Neuronal stem cell (in vitro differentiated cells): ENCODE measurements around the gene SLC39A11.

ENCODE experiments used
- DNase-seq: peaks from one replicate; pipeline ENCODE4 v3.0.0-alpha.2; 2013; ENCODE audit warnings: low spot score
- H2AFZ ChIP-seq: one replicate; pipeline ENCODE4 v1.6.1; 2013; ENCODE audit warnings: mild to moderate bottlenecking, low read length, inconsistent platforms
- H2AK5ac ChIP-seq: 2 replicates; pipeline ENCODE4 v1.6.1; 2013; ENCODE audit warnings: low read depth, mild to moderate bottlenecking, inconsistent platforms, low read length, moderate library complexity, mixed read lengths
- H2BK120ac ChIP-seq: 2 replicates; pipeline ENCODE4 v1.6.1; 2013; ENCODE audit warnings: low read depth, mild to moderate bottlenecking, inconsistent platforms, low read length, moderate library complexity, mixed read lengths
- H2BK12ac ChIP-seq: one replicate; pipeline ENCODE4 v1.6.1; 2013; ENCODE audit warnings: low read length, inconsistent platforms
- H2BK15ac ChIP-seq: 2 replicates; pipeline ENCODE4 v1.6.1; 2013; ENCODE audit warnings: mild to moderate bottlenecking, low read length, inconsistent platforms, mixed read lengths
- H2BK5ac ChIP-seq: one replicate; pipeline ENCODE4 v1.6.1; 2013; ENCODE audit warnings: inconsistent platforms, mild to moderate bottlenecking, low read length, moderate library complexity
- H3K14ac ChIP-seq: one replicate; pipeline ENCODE4 v1.6.1; 2013; ENCODE audit warnings: low read length, inconsistent platforms
- H3K18ac ChIP-seq: 2 replicates; pipeline ENCODE4 v1.6.1; 2013; ENCODE audit warnings: low read length, inconsistent platforms
- H3K23ac ChIP-seq: 2 replicates; pipeline ENCODE4 v1.6.1; 2013; ENCODE audit warnings: low read depth, mild to moderate bottlenecking, mixed read lengths, low read length, inconsistent platforms; ENCODE audit not compliant: poor library complexity
- H3K27ac ChIP-seq: replicated peaks from 3 replicates; pipeline ENCODE4 v1.5.1; 2013; ENCODE audit warnings: low read length, inconsistent platforms
- H3K27me3 ChIP-seq, 3 experiments: 2 replicates each; pipeline ENCODE4 v1.6.1; 2013; ENCODE audit warnings: low read length in 3 of 3, mild to moderate bottlenecking in 2 of 3, inconsistent platforms in 1 of 3, low read depth in 1 of 3, mixed read lengths in 1 of 3, moderate library complexity in 1 of 3; ENCODE audit not compliant: control insufficient read depth in 3 of 3, insufficient read depth in 3 of 3
- H3K36me3 ChIP-seq, 2 donors: replicated peaks in 1 of 2; 2 replicates each; pipeline ENCODE4 v1.6.1; 2013; ENCODE audit warnings: low read length in 2 of 2; ENCODE audit not compliant: control insufficient read depth in 2 of 2, insufficient read depth in 2 of 2
- H3K4ac ChIP-seq: 2 replicates; pipeline ENCODE4 v1.6.1; 2013; ENCODE audit warnings: inconsistent platforms, mild to moderate bottlenecking, low read length, moderate library complexity
- H3K4me1 ChIP-seq, 2 donors: 1 replicate in 1 of 2; 2 replicates in 1 of 2; pipeline ENCODE4 v1.6.1; 2013; ENCODE audit warnings: low read length in 2 of 2, low read depth in 1 of 2; ENCODE audit not compliant: control insufficient read depth in 2 of 2, insufficient read depth in 1 of 2
- H3K4me2 ChIP-seq: one replicate; pipeline ENCODE4 v1.6.1; 2013; ENCODE audit warnings: mild to moderate bottlenecking, low read length, inconsistent platforms; ENCODE audit not compliant: insufficient read depth, poor library complexity, severe bottlenecking
- H3K4me3 ChIP-seq, 2 donors: 2 replicates each; pipeline ENCODE4 v1.5.1; 2013; ENCODE audit warnings: low read length in 2 of 2, mild to moderate bottlenecking in 2 of 2, inconsistent platforms in 1 of 2, moderate library complexity in 1 of 2
- H3K79me1 ChIP-seq: one replicate; pipeline ENCODE4 v1.6.1; 2013; ENCODE audit warnings: low read depth, mild to moderate bottlenecking, inconsistent platforms, low read length, moderate library complexity
- H3K9ac ChIP-seq: one replicate; pipeline ENCODE4 v1.6.1; 2013; ENCODE audit warnings: mild to moderate bottlenecking, low read depth, low read length, inconsistent platforms; ENCODE audit not compliant: poor library complexity
- H3K9me3 ChIP-seq, 2 donors: replicated peaks in 1 of 2; 2 replicates each; pipeline versions ENCODE3 to v1.6.1; 2013; ENCODE audit warnings: low read length in 2 of 2, mild to moderate bottlenecking in 2 of 2, inconsistent platforms in 1 of 2, low read depth in 1 of 2, mixed read lengths in 1 of 2, moderate library complexity in 1 of 2; ENCODE audit not compliant: control insufficient read depth in 2 of 2, insufficient read depth in 1 of 2
- H4K8ac ChIP-seq: one replicate; pipeline ENCODE4 v1.6.1; 2013; ENCODE audit warnings: low read depth, mild to moderate bottlenecking, inconsistent platforms, low read length, moderate library complexity
- H4K91ac ChIP-seq: one replicate; pipeline ENCODE4 v1.6.1; 2013; ENCODE audit warnings: low read length, low read depth, mild to moderate bottlenecking, inconsistent platforms; ENCODE audit not compliant: poor library complexity
- WGBS, 2 donors: extraction: QIAGEN DNeasy Blood & Tissue Kit; methylation state at CpG; one replicate each; pipeline ENCODE4 v1.1.7; 2013; ENCODE audit warnings: missing lambda C conversion rate in 2 of 2, mixed read lengths in 1 of 2; ENCODE audit not compliant: insufficient read length in 2 of 2, insufficient replicate concordance in 1 of 2; ENCODE audit errors: extremely low coverage in 2 of 2; 5-methylcytosine and 5-hydroxymethylcytosine counted together

SLC39A11 gene

DNA sequence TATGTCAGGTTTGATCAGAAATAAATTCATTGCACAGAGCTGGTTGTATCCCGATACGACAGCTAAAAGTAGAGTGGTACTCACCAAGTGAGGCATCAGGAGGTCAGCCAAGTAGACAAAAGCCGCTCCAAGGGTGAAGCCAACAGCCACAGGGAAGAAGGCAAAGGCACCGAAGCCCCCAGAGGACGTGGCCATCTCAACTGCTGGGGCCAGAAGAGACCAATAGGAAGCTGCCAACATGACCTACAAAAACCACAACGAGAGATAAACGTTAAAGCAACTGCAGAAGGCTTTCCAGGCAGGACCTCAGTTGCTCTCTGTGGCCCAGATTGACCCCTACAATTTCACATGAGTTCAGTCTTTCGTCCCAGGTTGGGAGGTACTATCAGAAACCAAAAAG, 61.0 kb downstream of the SLC39A11 start:
- H2AFZ ChIP-seq, result no peak overlapping the region
- no peak overlapping the region for H3K4me2 ChIP-seq
- H3K27ac ChIP-seq, result no peak overlapping the region
- H4K91ac ChIP-seq, result no peak overlapping the region
- no peaks in the 10 kb centered on the region for H3K79me1 ChIP-seq
- H2BK5ac ChIP-seq, result no peak overlapping the region
- no peak overlapping the region for H3K9ac ChIP-seq
- H3K27me3 ChIP-seq, result no peaks in the 10 kb centered on the region
- H3K4me3 ChIP-seq, result no peak overlapping the region
- H2BK12ac ChIP-seq, result no peak overlapping the region
- no peaks in the 10 kb centered on the region for H3K36me3 ChIP-seq
- WGBS, 2 donors, result no CpG with 5 or more reads among the region's 8 CpGs
- H3K9me3 ChIP-seq, result peaks cover 0 to 2% of the 10 kb centered on the region in 2 donors
- H2BK15ac ChIP-seq, result no peak overlapping the region
- H3K23ac ChIP-seq, result no peak overlapping the region
- no peak overlapping the region for H3K14ac ChIP-seq
- H2BK120ac ChIP-seq, result no peak overlapping the region
- H3K4me1 ChIP-seq, result peaks cover 0 to 4% of the 10 kb centered on the region in 2 donors
- H4K8ac ChIP-seq, result no peak overlapping the region
- H3K18ac ChIP-seq, result no peak overlapping the region
- DNase-seq, result no peak
- no peak overlapping the region for H2AK5ac ChIP-seq
- H3K4ac ChIP-seq, result no peak overlapping the region

DNA sequence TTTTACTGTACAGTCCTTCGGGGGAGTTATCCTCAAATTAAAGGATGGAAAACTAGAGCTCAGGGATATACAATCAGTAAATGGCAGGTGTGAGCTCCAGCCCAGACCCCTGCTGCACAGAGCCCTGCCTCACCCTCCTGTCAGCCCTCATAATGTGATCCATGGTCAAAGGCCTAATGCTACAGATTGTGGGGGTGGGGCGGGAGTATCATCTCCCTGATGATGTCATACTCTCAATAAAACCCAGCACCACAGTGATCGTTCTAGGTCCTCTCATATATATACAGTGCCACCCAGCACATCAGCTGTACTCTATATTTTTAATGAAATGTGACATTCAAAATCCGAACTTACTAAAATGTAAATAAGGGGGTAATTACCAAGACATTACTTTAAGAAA, 61.5 kb downstream of the SLC39A11 start:
- H2BK5ac ChIP-seq, result no peak overlapping the region
- H2AK5ac ChIP-seq, result no peak overlapping the region
- no peak overlapping the region for H4K91ac ChIP-seq
- H2BK12ac ChIP-seq, result no peak overlapping the region
- no peaks in the 10 kb centered on the region for H3K36me3 ChIP-seq
- no peak overlapping the region for H3K27ac ChIP-seq
- no peak for DNase-seq
- WGBS, 2 donors, result no CpG with 5 or more reads among the region's 4 CpGs
- H3K4me1 ChIP-seq, result peaks cover 0 to 4% of the 10 kb centered on the region in 2 donors
- no peak overlapping the region for H2BK120ac ChIP-seq
- H3K14ac ChIP-seq, result no peak overlapping the region
- no peak overlapping the region for H2AFZ ChIP-seq
- no peaks in the 10 kb centered on the region for H3K79me1 ChIP-seq
- no peak overlapping the region for H3K4me3 ChIP-seq
- no peak overlapping the region for H3K9ac ChIP-seq
- no peak overlapping the region for H4K8ac ChIP-seq
- no peak overlapping the region for H3K23ac ChIP-seq
- no peak overlapping the region for H3K18ac ChIP-seq
- H2BK15ac ChIP-seq, result no peak overlapping the region
- H3K27me3 ChIP-seq, result no peaks in the 10 kb centered on the region
- no peak overlapping the region for H3K4me2 ChIP-seq
- no peak overlapping the region for H3K4ac ChIP-seq
- peaks cover 0 to 2% of the 10 kb centered on the region in 2 donors for H3K9me3 ChIP-seq

DNA sequence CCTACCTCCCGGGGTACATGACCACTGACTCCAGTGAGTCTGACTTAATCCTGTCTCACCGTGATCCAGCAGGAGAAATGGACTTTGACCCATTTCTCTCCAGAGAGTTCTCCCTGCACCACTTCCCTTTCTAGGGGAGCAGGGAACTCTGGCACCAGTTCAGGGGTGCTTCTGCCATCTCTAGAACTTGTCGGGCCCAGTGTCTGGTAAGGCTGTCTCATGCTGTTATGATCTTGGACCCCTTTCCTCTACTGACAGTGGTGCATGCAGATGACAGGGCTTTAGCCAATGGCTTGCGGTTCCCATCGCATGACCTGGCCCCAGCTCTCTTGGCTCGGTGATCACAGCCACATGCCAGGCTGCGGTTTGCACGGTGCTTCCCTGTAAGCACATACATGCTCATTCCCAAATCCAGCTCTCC, 62.0 kb downstream of the SLC39A11 start:
- no peak overlapping the region for H2BK12ac ChIP-seq
- no peak overlapping the region for H2BK120ac ChIP-seq
- H2AK5ac ChIP-seq, result no peak overlapping the region
- no peaks in the 10 kb centered on the region for H3K79me1 ChIP-seq
- H3K18ac ChIP-seq, result no peak overlapping the region
- no peak overlapping the region for H3K23ac ChIP-seq
- peaks cover 0 to 4% of the 10 kb centered on the region in 2 donors for H3K4me1 ChIP-seq
- no peak overlapping the region for H3K27ac ChIP-seq
- no peak overlapping the region for H3K14ac ChIP-seq
- H4K91ac ChIP-seq, result no peak overlapping the region
- no peak overlapping the region for H2BK5ac ChIP-seq
- H4K8ac ChIP-seq, result no peak overlapping the region
- H3K4me2 ChIP-seq, result no peak overlapping the region
- H3K9me3 ChIP-seq, result peaks cover 0 to 2% of the 10 kb centered on the region in 2 donors
- H3K27me3 ChIP-seq, result no peaks in the 10 kb centered on the region
- no peak for DNase-seq
- no peak overlapping the region for H3K4me3 ChIP-seq
- no peak overlapping the region for H2AFZ ChIP-seq
- H2BK15ac ChIP-seq, result no peak overlapping the region
- WGBS, 2 donors, result no CpG with 5 or more reads among the region's 8 CpGs
- H3K9ac ChIP-seq, result no peak overlapping the region
- H3K4ac ChIP-seq, result no peak overlapping the region
- H3K36me3 ChIP-seq, result no peaks in the 10 kb centered on the region

DNA sequence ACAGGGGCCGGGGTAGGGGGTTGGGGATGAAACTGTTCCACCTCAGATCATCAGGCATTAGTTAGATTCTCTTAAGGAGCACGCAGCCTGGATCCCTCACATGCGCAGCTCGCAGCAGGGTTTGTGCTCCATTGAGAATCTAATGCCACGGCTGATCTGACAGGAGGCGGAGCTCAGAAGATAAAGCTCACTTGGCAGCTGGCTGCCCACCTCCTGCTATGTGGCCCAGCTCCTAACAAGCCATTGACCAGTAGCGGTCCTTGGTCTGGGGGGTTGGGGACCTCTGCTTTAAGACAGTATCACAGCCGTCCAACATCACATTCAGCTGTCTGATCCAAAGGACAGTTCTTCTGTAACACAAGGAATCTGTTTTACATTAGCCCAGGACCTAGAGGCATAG, 62.5 kb downstream of the SLC39A11 start:
- Histone ChIP-seq H2BK5ac (no peak overlapping the region), H3K4me1 (peaks cover 0 to 4% of the 10 kb centered on the region in 2 donors), H3K9ac (no peak overlapping the region), H3K4me3 (no peak overlapping the region), H3K79me1 (no peaks in the 10 kb centered on the region), H4K8ac (no peak overlapping the region), H3K27ac (no peak overlapping the region), H3K4me2 (no peak overlapping the region), H2BK15ac (no peak overlapping the region), H2AK5ac (no peak overlapping the region), H3K18ac (no peak overlapping the region), H2AFZ (no peak overlapping the region), H3K23ac (no peak overlapping the region), H3K14ac (no peak overlapping the region), H2BK120ac (no peak overlapping the region), H2BK12ac (no peak overlapping the region), H3K36me3 (no peaks in the 10 kb centered on the region), H3K9me3 (peaks cover 0 to 2% of the 10 kb centered on the region in 2 donors), H3K4ac (no peak overlapping the region), H3K27me3 (no peaks in the 10 kb centered on the region), H4K91ac (no peak overlapping the region)
- no peak for DNase-seq
- no CpG with 5 or more reads among the region's 8 CpGs for WGBS, 2 donors
